Loucy (cell line): Measurements from ENCODE around the gene ZNF835.

Experiments
- H2AFZ ChIP-seq: fragments of 200-600 bp; sonication (generic); 2 replicates; pipeline ENCODE4 v1.6.0; 2016; ENCODE audit warnings: antibody characterized with exemption, mild to moderate bottlenecking, low read length, moderate library complexity
- H3F3A ChIP-seq: fragments of 200-600 bp; 2 replicates; pipeline ENCODE4 v1.6.0; 2016; ENCODE audit warnings: antibody characterized with exemption, low read depth, mild to moderate bottlenecking
- H3K27me3 ChIP-seq: fragments of 200-600 bp; sonication (generic); 2 replicates; pipeline ENCODE4 v1.6.1; 2014; ENCODE audit warnings: low read length, mild to moderate bottlenecking; ENCODE audit not compliant: insufficient read depth, poor library complexity, severe bottlenecking
- H3K36me3 ChIP-seq: fragments of 200-600 bp; sonication (generic); 2 replicates; pipeline ENCODE4 v1.6.1; 2016; ENCODE audit warnings: low read length; ENCODE audit not compliant: insufficient read depth
- H3K4me1 ChIP-seq: fragments of 200-600 bp; sonication (generic); 2 replicates; pipeline ENCODE4 v1.5.1; 2014; ENCODE audit warnings: low read length, mild to moderate bottlenecking; ENCODE audit not compliant: insufficient read depth, poor library complexity, severe bottlenecking
- H3K4me2 ChIP-seq: fragments of 200-600 bp; sonication (generic); 2 replicates; pipeline ENCODE4 v1.6.0; 2014; ENCODE audit warnings: antibody characterized with exemption, low read length, low read depth, mild to moderate bottlenecking; ENCODE audit not compliant: poor library complexity, severe bottlenecking
- H3K4me3 ChIP-seq: fragments of 200-600 bp; sonication (generic); 2 replicates; pipeline ENCODE4 v1.5.1; 2014; ENCODE audit warnings: low read length, mild to moderate bottlenecking, mixed read lengths; ENCODE audit not compliant: poor library complexity, severe bottlenecking
- H3K79me2 ChIP-seq: fragments of 200-600 bp; sonication (generic); 2 replicates; pipeline ENCODE4 v1.6.1; 2014; ENCODE audit warnings: low read length; ENCODE audit not compliant: insufficient read depth
- H3K9ac ChIP-seq: fragments of 200-600 bp; sonication (generic); 2 replicates; pipeline ENCODE4 v1.6.0; 2014; ENCODE audit warnings: mild to moderate bottlenecking, low read depth, low read length, moderate library complexity; ENCODE audit not compliant: poor library complexity, severe bottlenecking
- H3K9me2 ChIP-seq: fragments of 200-600 bp; sonication (generic); replicated peaks from 2 replicates; pipeline ENCODE4 v1.6.1; 2016; ENCODE audit warnings: low read depth, low read length, mixed read lengths
- H3K9me3 ChIP-seq: fragments of 200-600 bp; sonication (generic); 2 replicates; pipeline ENCODE4 v1.6.1; 2014; ENCODE audit warnings: mild to moderate bottlenecking, antibody characterized with exemption, low read length, low read depth; ENCODE audit not compliant: insufficient read depth
- H4K20me1 ChIP-seq: fragments of 200-600 bp; sonication (generic); 2 replicates; pipeline ENCODE4 v1.6.0; 2014; ENCODE audit warnings: antibody characterized with exemption, low read length, mild to moderate bottlenecking; ENCODE audit not compliant: insufficient read depth, poor library complexity, severe bottlenecking
- EZH2phosphoT487 ChIP-seq: fragments of 200-600 bp; IDR thresholded peaks from 2 replicates; pipeline ENCODE4 v1.6.1; 2018; ENCODE audit warnings: antibody characterized with exemption, mild to moderate bottlenecking, moderate library complexity, borderline replicate concordance
- TF ChIP-seq, protein P1 (sequence below): fragments of 200-600 bp; sonication (generic); conservative IDR thresholded peaks from 2 replicates; pipeline ENCODE4 v1.5.1; 2014; ENCODE audit warnings: mild to moderate bottlenecking, antibody characterized with exemption, low read length

ZNF835 gene

DNA sequence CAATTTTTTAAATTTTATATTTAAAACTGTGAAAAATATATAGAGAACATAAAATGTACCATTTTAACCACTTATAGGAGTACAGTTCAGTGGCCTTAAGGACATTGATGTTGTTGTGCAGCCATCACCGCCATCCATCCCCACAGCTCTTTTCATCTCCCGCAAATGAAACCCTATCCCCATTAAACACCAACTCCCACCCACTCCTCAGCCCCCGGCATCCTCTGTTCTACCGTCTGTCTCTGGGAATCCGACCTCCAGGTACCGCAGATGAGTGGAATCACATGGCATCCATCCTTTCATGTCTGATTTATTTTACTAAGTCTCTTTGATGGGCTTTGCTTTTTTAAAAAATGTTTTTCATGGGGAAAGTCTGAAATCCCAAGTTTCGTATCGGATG lies 52.4 kb downstream of the ZNF835 start:
- no peaks in the 10 kb centered on the region for H3K27me3 ChIP-seq
- no peaks in the 10 kb centered on the region for H3K9me2 ChIP-seq
- no peaks in the 10 kb centered on the region for H3K9me3 ChIP-seq
- no peak overlapping the region for H3K4me3 ChIP-seq
- no peak overlapping the region for H3K4me2 ChIP-seq
- H3K4me1 ChIP-seq, result no peaks in the 10 kb centered on the region
- H3K9ac ChIP-seq, result no peak overlapping the region
- TF ChIP-seq, protein P1, sequence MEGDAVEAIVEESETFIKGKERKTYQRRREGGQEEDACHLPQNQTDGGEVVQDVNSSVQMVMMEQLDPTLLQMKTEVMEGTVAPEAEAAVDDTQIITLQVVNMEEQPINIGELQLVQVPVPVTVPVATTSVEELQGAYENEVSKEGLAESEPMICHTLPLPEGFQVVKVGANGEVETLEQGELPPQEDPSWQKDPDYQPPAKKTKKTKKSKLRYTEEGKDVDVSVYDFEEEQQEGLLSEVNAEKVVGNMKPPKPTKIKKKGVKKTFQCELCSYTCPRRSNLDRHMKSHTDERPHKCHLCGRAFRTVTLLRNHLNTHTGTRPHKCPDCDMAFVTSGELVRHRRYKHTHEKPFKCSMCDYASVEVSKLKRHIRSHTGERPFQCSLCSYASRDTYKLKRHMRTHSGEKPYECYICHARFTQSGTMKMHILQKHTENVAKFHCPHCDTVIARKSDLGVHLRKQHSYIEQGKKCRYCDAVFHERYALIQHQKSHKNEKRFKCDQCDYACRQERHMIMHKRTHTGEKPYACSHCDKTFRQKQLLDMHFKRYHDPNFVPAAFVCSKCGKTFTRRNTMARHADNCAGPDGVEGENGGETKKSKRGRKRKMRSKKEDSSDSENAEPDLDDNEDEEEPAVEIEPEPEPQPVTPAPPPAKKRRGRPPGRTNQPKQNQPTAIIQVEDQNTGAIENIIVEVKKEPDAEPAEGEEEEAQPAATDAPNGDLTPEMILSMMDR, result no peak
- TF ChIP-seq EZH2phosphoT487, result no peak
- H3K36me3 ChIP-seq, result peaks cover 34% of the 10 kb centered on the region; the same call in 1 of the 2 replicates
- H3K79me2 ChIP-seq, result no peaks in the 10 kb centered on the region; the same call in 1 of the 2 replicates
- H2AFZ ChIP-seq, result no peak overlapping the region
- H3F3A ChIP-seq, result no peaks in the 10 kb centered on the region
- peaks cover 9% of the 10 kb centered on the region for H4K20me1 ChIP-seq

DNA sequence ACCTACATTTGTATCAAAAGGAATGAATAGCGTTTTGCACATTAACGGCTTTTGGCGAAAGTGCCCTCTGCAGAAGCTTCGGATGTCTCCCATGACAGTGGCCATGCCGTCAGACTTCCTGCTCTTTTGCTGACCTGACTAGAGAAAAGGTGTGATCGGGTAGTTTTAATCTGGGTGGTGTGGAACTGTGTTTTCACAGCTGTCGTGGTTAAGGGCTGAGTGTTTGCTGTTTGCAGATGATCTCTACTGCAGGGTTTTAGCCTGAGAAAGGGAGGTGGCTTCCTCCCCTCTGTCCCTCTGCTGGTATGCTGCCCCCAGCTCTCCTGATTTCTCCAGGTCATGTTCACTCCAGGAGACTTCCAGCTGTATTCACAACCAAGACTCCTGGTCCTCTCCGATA lies 54.0 kb downstream of the ZNF835 start:
- Histone ChIP-seq H3K4me2 (no peak overlapping the region), H4K20me1 (peaks cover 9% of the 10 kb centered on the region), H3K27me3 (no peaks in the 10 kb centered on the region), H3K36me3 (peaks cover 19% of the 10 kb centered on the region; the same call in 1 of the 2 replicates), H3K4me1 (no peaks in the 10 kb centered on the region), H3F3A (no peaks in the 10 kb centered on the region), H3K79me2 (no peaks in the 10 kb centered on the region; the same call in 1 of the 2 replicates), H3K9ac (no peak overlapping the region), H2AFZ (no peak overlapping the region), H3K4me3 (no peak overlapping the region), H3K9me3 (no peaks in the 10 kb centered on the region), H3K9me2 (no peaks in the 10 kb centered on the region)
- no peak for TF ChIP-seq EZH2phosphoT487
- TF ChIP-seq, protein P1, result no peak

DNA sequence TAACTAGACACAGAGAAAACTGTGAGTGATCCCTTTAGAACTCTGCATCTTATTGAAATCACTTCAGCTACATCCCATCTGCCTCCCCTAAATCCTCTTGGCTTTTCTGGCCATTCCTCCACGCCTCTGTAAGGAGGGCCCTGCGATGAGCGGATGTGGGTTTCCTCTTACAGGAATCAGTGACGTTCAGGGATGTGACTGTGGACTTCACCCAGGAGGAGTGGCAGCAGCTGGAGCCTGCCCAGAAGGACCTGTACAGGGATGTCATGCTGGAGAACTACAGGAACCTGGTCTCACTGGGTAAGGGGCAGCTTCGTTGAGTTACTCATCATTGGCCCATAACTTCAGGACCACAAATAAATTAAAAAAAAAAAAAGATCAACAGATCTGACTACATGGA lies 57.9 kb downstream of the ZNF835 start:
- Histone ChIP-seq H3K9ac (no peak overlapping the region), H4K20me1 (peaks cover 4% of the 10 kb centered on the region), H3K9me3 (no peaks in the 10 kb centered on the region), H3K36me3 (peaks cover 7% of the 10 kb centered on the region; the same call in 1 of the 2 replicates), H3K9me2 (no peaks in the 10 kb centered on the region), H3F3A (no peaks in the 10 kb centered on the region), H3K4me1 (no peaks in the 10 kb centered on the region), H3K79me2 (peaks cover 22% of the 10 kb centered on the region; the same call in 1 of the 2 replicates), H3K4me2 (no peak overlapping the region), H3K4me3 (no peak overlapping the region), H2AFZ (no peak overlapping the region), H3K27me3 (no peaks in the 10 kb centered on the region)
- TF ChIP-seq, protein P1, result no peak
- no peak for TF ChIP-seq EZH2phosphoT487
